PC-3 (cell line): Measurements from ENCODE around the gene PPP1R13B. TPM values are rescaled to one million over a fixed set of nuclear protein-coding genes. Genes with fewer than 3 reads are reported as not detected.

ENCODE experiments used
- ATAC-seq: fragments of 200-7000 bp; cut with Tn5 transposase; 2 replicates; pipeline ENCODE4 v1.9.1; 2020; ENCODE audit warnings: mild to moderate bottlenecking, moderate library complexity
- BruUV-seq: library from RNA; stranded (reverse); fragments of 400-500 nt; replicated peaks from 2 replicates; lab custom pipeline; 2021; lab: Mats Ljungman, UMichigan
- CTCF ChIA-PET: fragments of 300-600 bp; sonication (Branson Sonifier 250); formaldehyde crosslinking; loops from one replicate; lab custom pipeline; 2022; ENCODE audit warnings: antibody characterized with exemption; lab: Charles Lee
- POLR2A ChIA-PET: fragments of 300-600 bp; sonication (Branson Sonifier 250); formaldehyde crosslinking; loops from one replicate; lab custom pipeline; 2022; ENCODE audit warnings: antibody characterized with exemption; ENCODE audit not compliant: unreplicated experiment; lab: Charles Lee
- DNase-seq: peaks from one replicate; pipeline ENCODE4 v3.0.0-alpha.2; 2015
- H2AFZ ChIP-seq: fragments of 300-600 bp; sonication (generic); 2 replicates; pipeline ENCODE4 v1.6.0; 2016; ENCODE audit warnings: antibody characterized with exemption, low read length
- H3F3A ChIP-seq: fragments of 300-600 bp; sonication (generic); one replicate; pipeline ENCODE4 v1.6.0; 2017; ENCODE audit warnings: antibody characterized with exemption, low read length, control low read depth, mild to moderate bottlenecking; ENCODE audit not compliant: unreplicated experiment
- H3K27ac ChIP-seq: fragments of 300-600 bp; sonication (generic); 2 replicates; pipeline ENCODE4 v1.5.1; 2016; ENCODE audit warnings: mild to moderate bottlenecking, low read length
- H3K27me3 ChIP-seq: fragments of 300-600 bp; sonication (generic); 2 replicates; pipeline ENCODE4 v1.6.1; 2016; ENCODE audit warnings: low read length, mixed read lengths
- H3K36me3 ChIP-seq: fragments of 300-600 bp; sonication (generic); 2 replicates; pipeline ENCODE4 v1.6.1; 2016; ENCODE audit warnings: low read depth, mixed run types, low read length, mixed read lengths
- H3K4me1 ChIP-seq: fragments of 300-600 bp; sonication (generic); 2 replicates; pipeline ENCODE4 v1.5.1; 2016; ENCODE audit warnings: low read length; ENCODE audit not compliant: insufficient read depth
- H3K4me2 ChIP-seq: fragments of 300-600 bp; sonication (generic); 2 replicates; pipeline ENCODE4 v1.6.0; 2016; ENCODE audit warnings: low read length
- H3K4me3 ChIP-seq: fragments of 300-600 bp; sonication (generic); 2 replicates; pipeline ENCODE4 v1.5.1; 2016; ENCODE audit warnings: mild to moderate bottlenecking, low read length, mixed read lengths
- H3K79me2 ChIP-seq: fragments of 300-600 bp; sonication (generic); 2 replicates; pipeline ENCODE4 v1.6.1; 2017; ENCODE audit warnings: low read length, mixed read lengths
- H3K9ac ChIP-seq: fragments of 300-600 bp; sonication (generic); 2 replicates; pipeline ENCODE4 v1.6.0; 2016; ENCODE audit warnings: mild to moderate bottlenecking, low read length
- H3K9me2 ChIP-seq: fragments of 300-600 bp; sonication (generic); replicated peaks from 2 replicates; pipeline ENCODE4 v1.6.1; 2016; ENCODE audit warnings: mixed run types, low read length, mixed read lengths
- H3K9me3 ChIP-seq: fragments of 300-600 bp; sonication (generic); 2 replicates; pipeline ENCODE4 v1.6.1; 2016; ENCODE audit warnings: low read length, mixed read lengths
- H4K20me1 ChIP-seq: fragments of 300-600 bp; sonication (generic); 2 replicates; pipeline ENCODE4 v1.6.1; 2016; ENCODE audit warnings: low read length, mixed read lengths
- EZH2 ChIP-seq: fragments of 300-600 bp; sonication (generic); IDR thresholded peaks from one replicate; pipeline ENCODE4 v1.6.1; 2017; ENCODE audit warnings: antibody characterized with exemption, mild to moderate bottlenecking, low read length; ENCODE audit not compliant: unreplicated experiment
- EZH2phosphoT487 ChIP-seq: fragments of 300-600 bp; sonication (generic); IDR thresholded peaks from 2 replicates; pipeline ENCODE4 v1.6.1; 2018; ENCODE audit warnings: mild to moderate bottlenecking, antibody characterized with exemption, low read length, borderline replicate concordance
- intact Hi-C: fragments of 100-400 bp; cut with micrococcal nuclease; formaldehyde crosslinking; loops from 2 replicates; pipeline ENCODE4 v1.9.0; 2023
- total RNA-seq: library from RNA; depleted of rRNA; stranded (reverse); fragments of >200 nt; gene quantifications from 2 replicates; pipeline ENCODE4 v1.2.3, GENCODE V29; 2014
- TF ChIP-seq, protein P1 (sequence below): fragments of 300-600 bp; sonication (generic); conservative IDR thresholded peaks from 2 replicates; pipeline ENCODE4 v1.5.1; 2017; ENCODE audit warnings: antibody characterized with exemption, low read depth, mild to moderate bottlenecking, low read length

The PPP1R13B gene
- total RNA-seq, 1 experiment from 2014 or later: 13.0 TPM

DNA sequence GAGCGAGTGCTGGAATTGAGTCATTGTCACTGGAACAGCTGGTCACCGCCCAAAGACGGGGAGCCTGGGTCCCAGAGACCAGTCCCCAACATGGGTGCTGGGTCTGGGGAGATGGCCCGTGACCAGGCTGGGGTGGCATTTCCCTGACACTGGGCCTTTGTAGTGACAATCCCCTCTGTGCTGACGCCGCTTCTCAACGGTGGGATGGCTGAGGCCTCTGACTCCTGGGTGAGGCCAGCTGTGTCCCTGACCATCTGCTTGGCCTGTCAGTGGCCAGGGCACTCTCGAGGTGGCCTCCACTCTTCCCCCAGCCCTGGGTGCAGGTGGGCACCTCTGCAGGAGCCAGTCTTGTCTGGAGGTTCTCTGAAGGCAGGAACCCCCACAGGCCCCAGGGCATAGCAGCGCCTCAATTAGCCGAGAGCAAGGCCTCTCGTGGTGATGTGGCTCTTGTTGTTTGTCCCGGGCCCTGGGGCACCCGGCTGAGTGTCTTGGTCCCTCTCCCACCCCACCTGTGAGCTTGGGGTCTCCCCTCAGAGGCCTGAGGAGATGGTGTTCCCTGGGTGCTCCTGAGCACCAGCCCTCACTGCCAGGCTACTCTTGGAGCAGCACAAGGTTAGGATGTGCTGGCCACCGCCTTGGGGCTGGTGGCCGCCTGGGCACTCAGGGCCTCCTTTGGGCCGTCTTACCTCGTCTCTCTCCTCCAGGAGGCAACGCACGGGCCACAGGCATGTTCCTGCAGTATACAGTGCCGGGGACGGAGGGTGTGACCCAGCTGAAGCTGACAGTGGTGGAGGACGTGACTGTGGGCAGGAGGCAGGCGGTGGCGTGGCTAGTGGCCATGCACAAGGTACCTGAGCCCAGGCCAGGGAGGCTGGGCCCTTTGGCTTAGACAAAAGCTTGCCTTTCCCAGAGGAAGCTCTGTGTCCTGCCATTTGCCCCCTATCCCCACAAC lies 115.2 kb downstream of the PPP1R13B start:
- no peak for ATAC-seq
- Histone ChIP-seq H3K9me3 (no peaks in the 10 kb centered on the region), H2AFZ (no peak overlapping the region), H3K36me3 (peaks cover 3% of the 10 kb centered on the region; the same call in 1 of the 2 replicates), H3K4me1 (no peaks in the 10 kb centered on the region), H3K9me2 (no peaks in the 10 kb centered on the region), H3K4me2 (no peak overlapping the region), H4K20me1 (no peaks in the 10 kb centered on the region), H3K27ac (no peak overlapping the region), H3F3A (no peaks in the 10 kb centered on the region), H3K9ac (no peak overlapping the region), H3K79me2 (no peaks in the 10 kb centered on the region), H3K27me3 (no peaks in the 10 kb centered on the region), H3K4me3 (no peak overlapping the region)
- POLR2A ChIA-PET: no interaction called here
- intact Hi-C loops: no loop called here
- BruUV-seq: no TSS peak
- CTCF ChIA-PET: no interaction called here
- TF ChIP-seq, protein P1, sequence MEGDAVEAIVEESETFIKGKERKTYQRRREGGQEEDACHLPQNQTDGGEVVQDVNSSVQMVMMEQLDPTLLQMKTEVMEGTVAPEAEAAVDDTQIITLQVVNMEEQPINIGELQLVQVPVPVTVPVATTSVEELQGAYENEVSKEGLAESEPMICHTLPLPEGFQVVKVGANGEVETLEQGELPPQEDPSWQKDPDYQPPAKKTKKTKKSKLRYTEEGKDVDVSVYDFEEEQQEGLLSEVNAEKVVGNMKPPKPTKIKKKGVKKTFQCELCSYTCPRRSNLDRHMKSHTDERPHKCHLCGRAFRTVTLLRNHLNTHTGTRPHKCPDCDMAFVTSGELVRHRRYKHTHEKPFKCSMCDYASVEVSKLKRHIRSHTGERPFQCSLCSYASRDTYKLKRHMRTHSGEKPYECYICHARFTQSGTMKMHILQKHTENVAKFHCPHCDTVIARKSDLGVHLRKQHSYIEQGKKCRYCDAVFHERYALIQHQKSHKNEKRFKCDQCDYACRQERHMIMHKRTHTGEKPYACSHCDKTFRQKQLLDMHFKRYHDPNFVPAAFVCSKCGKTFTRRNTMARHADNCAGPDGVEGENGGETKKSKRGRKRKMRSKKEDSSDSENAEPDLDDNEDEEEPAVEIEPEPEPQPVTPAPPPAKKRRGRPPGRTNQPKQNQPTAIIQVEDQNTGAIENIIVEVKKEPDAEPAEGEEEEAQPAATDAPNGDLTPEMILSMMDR: no peak
- TF ChIP-seq EZH2: no peak
- no peak for TF ChIP-seq EZH2phosphoT487
- no peak for DNase-seq

GRCh38 chr14:103731481-103731880 lies 115.9 kb downstream of the PPP1R13B start:
- Histone ChIP-seq H3K9me3 (no peaks in the 10 kb centered on the region), H3K36me3 (peaks cover 3% of the 10 kb centered on the region; the same call in 1 of the 2 replicates), H4K20me1 (no peaks in the 10 kb centered on the region), H3K27ac (no peak overlapping the region), H3K4me2 (no peak overlapping the region), H3K9ac (no peak overlapping the region), H2AFZ (no peak overlapping the region), H3K79me2 (peaks cover under 1% of the 10 kb centered on the region; the same call in 1 of the 2 replicates), H3K9me2 (no peaks in the 10 kb centered on the region), H3K4me1 (no peaks in the 10 kb centered on the region), H3K4me3 (no peak overlapping the region), H3K27me3 (no peaks in the 10 kb centered on the region), H3F3A (no peaks in the 10 kb centered on the region)
- no TSS peak for BruUV-seq
- intact Hi-C loops: no loop called here
- DNase-seq (no peak), ATAC-seq (no peak)
- TF ChIP-seq EZH2phosphoT487 (no peak), EZH2 (no peak)
- TF ChIP-seq, protein P1: no peak
- ChIA-PET CTCF (no interaction called here), POLR2A (no interaction called here)

- TF ChIP-seq EZH2phosphoT487: no peak
- TF ChIP-seq, protein P1: no peak; the same call in 1 of the 2 replicates
- TF ChIP-seq EZH2: no peak
Observed at GRCh38 chr14:103730490-103731035, 116.8 kb downstream of the PPP1R13B start.

More at GRCh38 chr14:103730490-103731035, 116.8 kb downstream of the PPP1R13B start:
- Histone ChIP-seq H4K20me1 (no peaks in the 10 kb centered on the region), H3K4me1 (no peaks in the 10 kb centered on the region), H3K9me3 (no peaks in the 10 kb centered on the region), H3K36me3 (peaks cover 3% of the 10 kb centered on the region; the same call in 1 of the 2 replicates), H2AFZ (no peak overlapping the region), H3K4me2 (no peak overlapping the region), H3K79me2 (peaks cover 8% of the 10 kb centered on the region), H3K27ac (no peak overlapping the region), H3K4me3 (no peak overlapping the region), H3K9ac (no peak overlapping the region), H3K27me3 (no peaks in the 10 kb centered on the region), H3K9me2 (no peaks in the 10 kb centered on the region), H3F3A (no peaks in the 10 kb centered on the region)
- intact Hi-C loops: no loop called here
- ChIA-PET POLR2A (no interaction called here), CTCF (no interaction called here)
- DNase-seq: no peak
- ATAC-seq: no peak
- BruUV-seq: no TSS peak
